Prostate gland (tissue), 2 donors: ENCODE results near the gene SLC16A10.

Experiments
- POLR2A ChIP-seq: fragments of 450-650 bp; IDR thresholded peaks from one replicate; pipeline ENCODE4 v1.6.1; 2016; ENCODE audit warnings: antibody characterized with exemption, mild to moderate bottlenecking
- TF ChIP-seq, protein P1 (sequence below), 4 experiments: fragments of 200-600 bp in 2 of 4; fragments of 450-650 bp in 2 of 4; sonication (generic) in 2 of 4; IDR thresholded peaks; 1 replicate in 3 of 4; 2 replicates in 1 of 4; pipeline ENCODE4 v1.5.1; 2016 to 2019; ENCODE audit warnings: antibody characterized with exemption in 4 of 4, mild to moderate bottlenecking in 2 of 4, moderate library complexity in 2 of 4

DNA sequence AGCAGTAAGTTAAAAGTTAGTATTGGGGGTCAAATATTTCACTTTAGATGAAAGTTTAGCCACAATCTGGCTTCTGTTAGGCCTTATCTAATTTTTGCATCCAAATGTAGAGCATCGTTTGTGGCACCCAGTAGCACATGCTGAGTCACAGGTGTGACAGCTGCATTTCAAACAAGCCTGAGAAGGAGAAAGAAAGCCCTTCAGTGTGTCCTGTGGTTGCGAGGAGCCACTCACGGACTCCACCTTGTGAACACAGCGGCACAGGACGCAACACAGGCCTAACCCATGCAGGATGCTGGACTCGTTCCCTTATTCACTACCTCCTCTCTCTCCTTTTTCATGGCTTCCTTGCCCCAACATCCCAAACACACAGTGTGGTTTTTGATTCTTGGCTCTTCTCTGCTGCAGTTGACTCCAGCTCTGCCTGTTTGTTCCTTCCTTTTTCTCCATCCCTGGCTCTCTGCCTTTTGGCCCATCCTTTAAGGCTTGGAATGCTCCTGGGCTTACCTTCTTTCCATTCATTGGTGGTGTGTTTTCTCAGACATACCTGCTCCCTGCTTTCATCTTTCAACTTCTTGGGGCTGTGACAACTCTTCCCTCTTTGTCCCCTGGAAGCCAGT, 124.2 kb downstream of the SLC16A10 start:
- TF ChIP-seq, protein P1, sequence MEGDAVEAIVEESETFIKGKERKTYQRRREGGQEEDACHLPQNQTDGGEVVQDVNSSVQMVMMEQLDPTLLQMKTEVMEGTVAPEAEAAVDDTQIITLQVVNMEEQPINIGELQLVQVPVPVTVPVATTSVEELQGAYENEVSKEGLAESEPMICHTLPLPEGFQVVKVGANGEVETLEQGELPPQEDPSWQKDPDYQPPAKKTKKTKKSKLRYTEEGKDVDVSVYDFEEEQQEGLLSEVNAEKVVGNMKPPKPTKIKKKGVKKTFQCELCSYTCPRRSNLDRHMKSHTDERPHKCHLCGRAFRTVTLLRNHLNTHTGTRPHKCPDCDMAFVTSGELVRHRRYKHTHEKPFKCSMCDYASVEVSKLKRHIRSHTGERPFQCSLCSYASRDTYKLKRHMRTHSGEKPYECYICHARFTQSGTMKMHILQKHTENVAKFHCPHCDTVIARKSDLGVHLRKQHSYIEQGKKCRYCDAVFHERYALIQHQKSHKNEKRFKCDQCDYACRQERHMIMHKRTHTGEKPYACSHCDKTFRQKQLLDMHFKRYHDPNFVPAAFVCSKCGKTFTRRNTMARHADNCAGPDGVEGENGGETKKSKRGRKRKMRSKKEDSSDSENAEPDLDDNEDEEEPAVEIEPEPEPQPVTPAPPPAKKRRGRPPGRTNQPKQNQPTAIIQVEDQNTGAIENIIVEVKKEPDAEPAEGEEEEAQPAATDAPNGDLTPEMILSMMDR (IDR thresholded peaks at IDR 0.05), result no peak
- TF ChIP-seq POLR2A, result no peak
